Epithelial cell of esophagus (primary cell): ENCODE data around the gene FGF12.

Experiments used
- DNase-seq: peaks from one replicate; pipeline ENCODE4 v3.0.0; 2010; ENCODE audit warnings: low read depth
- H3K4me3 ChIP-seq: 2 replicates; pipeline ENCODE4 v1.5.1; 2011; ENCODE audit warnings: mild to moderate bottlenecking, low read length, control low read depth
- CTCF ChIP-seq: IDR thresholded peaks from 2 replicates; pipeline ENCODE4 v1.5.1; 2011; ENCODE audit warnings: low read depth, mild to moderate bottlenecking, low read length, control low read depth, inconsistent platforms; ENCODE audit not compliant: insufficient read depth; ENCODE audit errors: missing control alignments

FGF12 gene

GRCh38 chr3:192216067-192216466 is 511.3 kb downstream of the FGF12 start:
- DNase-seq = no peak
- no peak for TF ChIP-seq CTCF
- no peak overlapping the region for H3K4me3 ChIP-seq

GRCh38 chr3:192212979-192213378 is 514.4 kb downstream of the FGF12 start:
- no peak overlapping the region for H3K4me3 ChIP-seq
- TF ChIP-seq CTCF = no peak
- DNase-seq = no peak

- TF ChIP-seq CTCF = no peak
- no peak overlapping the region for H3K4me3 ChIP-seq
- peak; percentile 3 for DNase-seq
Observed at GRCh38 chr3:192212335-192212734, 515.0 kb downstream of the FGF12 start.

- H3K4me3 ChIP-seq = no peak overlapping the region
- no peak for TF ChIP-seq CTCF
- DNase-seq = peak; percentile 2
Observed at GRCh38 chr3:192207651-192208050, 519.7 kb downstream of the FGF12 start.

GRCh38 chr3:192207239-192207638 is 520.1 kb downstream of the FGF12 start:
- H3K4me3 ChIP-seq = no peak overlapping the region
- no peak for TF ChIP-seq CTCF
- peak; percentile 17 for DNase-seq

GRCh38 chr3:192194085-192194484 is 533.3 kb downstream of the FGF12 start:
- no peak overlapping the region for H3K4me3 ChIP-seq
- no peak for TF ChIP-seq CTCF
- DNase-seq = no peak

- DNase-seq = peak; percentile 65
- peak; percentile 73 for TF ChIP-seq CTCF
- no peak overlapping the region for H3K4me3 ChIP-seq
Observed at GRCh38 chr3:192188218-192188835, 539.0 kb downstream of the FGF12 start.
